HG02571 (cell line): Measurements from ENCODE around the gene ERICH2.
"Not testable (repeated sequence)": the region's sequence is repeated elsewhere in the genome, so short reads cannot be mapped to it uniquely, and the experiment has no call there.

Experiments used
- ATAC-seq: cut with Tn5 transposase; IDR thresholded peaks from one replicate; pipeline ENCODE4 v1.9.1; 2021; ENCODE audit warnings: mild to moderate bottlenecking, moderate library complexity; ENCODE audit not compliant: unreplicated experiment

Gene ERICH2, protein sequence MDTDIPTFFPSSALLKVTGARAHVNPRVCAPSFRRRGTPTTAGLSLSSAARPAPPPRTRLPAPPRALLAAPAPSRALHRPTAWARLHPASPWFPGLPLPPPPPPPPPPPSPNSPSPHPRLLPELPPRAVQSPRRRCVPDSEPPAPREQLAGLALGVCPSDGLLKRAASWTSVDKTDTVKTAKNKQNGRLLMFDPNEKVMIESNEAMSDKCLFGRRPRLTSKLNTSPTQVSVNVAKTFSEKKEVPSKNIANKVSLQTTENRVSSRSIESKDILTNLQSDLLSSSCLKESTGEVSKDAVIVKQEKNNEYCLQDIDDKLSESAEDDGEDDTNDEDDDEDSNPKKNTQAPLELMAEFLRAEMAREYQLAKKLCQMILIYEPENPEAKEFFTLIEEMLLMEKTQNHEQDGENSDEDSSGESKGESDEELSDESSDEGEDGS

DNA sequence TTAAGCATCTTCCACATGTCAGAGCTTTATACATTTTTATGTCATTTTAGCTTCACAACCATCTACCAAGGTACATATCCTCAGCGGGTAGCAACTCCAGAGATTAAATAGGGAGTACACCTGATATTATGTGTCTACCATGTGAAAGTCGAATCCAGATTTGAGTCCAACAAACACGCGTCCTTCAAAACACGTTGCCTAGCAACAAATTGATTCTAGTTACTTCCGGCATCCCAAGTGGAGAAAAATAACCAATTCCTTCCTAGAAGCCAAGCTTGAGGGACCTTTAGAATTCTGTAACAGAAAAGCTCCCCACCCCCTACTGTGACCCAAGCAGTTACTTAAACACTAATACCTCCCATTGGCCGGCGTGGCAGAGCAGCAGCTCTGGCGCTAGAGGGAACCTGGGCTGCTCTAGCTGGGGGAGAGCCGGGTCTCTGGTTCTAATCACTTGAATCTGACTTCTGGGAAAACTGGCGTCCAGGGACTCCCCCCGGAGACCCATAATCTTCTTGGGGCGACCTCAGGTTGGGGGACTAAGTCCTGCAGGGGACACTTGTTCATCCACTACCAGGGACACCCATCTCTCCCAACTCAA lies at the start of gene ERICH2:
TSS of gene ERICH2 (plus strand) at position 371 of the 598 bp plus-strand sequence. CDS start 304 bp downstream, outside the sequence.
- ATAC-seq, result peak; percentile 46

DNA sequence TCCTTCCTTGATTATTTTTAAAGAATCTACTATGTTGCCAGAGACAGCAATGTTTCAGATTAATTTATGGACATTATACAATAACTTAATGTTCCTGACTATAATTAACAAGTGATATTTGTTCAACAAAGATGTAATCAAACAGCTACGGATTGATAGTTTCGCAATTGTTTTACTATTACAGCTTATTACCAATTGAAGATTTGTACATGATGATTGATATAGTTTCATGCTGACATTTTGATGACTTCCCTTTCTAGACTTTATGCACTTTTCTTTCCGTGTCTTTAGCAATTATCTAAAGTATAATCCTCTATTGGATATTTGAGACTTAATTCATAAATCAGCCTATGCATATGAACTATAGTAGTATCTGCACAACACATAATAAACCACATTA lies 48.5 kb upstream of the ERICH2 start:
- ATAC-seq, result no peak

DNA sequence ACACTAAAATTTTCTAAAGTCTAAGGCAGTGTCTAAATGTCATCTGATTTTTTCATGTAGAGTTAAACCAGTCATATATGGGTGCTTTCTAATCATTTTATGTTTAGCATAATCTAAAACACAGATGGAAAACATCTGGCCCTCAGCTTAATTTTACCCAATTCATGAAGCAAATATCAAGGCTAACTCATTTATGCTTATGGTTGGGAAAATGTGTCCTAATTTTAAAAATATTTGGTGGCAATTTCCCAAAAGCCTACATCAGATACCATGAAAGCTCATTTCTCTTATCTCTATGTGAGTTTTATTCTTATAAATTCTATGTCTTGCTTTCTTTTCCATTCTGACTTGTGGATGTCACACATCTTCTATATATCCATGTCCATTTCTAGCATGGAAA lies 47.9 kb upstream of the ERICH2 start:
- ATAC-seq, result no peak

DNA sequence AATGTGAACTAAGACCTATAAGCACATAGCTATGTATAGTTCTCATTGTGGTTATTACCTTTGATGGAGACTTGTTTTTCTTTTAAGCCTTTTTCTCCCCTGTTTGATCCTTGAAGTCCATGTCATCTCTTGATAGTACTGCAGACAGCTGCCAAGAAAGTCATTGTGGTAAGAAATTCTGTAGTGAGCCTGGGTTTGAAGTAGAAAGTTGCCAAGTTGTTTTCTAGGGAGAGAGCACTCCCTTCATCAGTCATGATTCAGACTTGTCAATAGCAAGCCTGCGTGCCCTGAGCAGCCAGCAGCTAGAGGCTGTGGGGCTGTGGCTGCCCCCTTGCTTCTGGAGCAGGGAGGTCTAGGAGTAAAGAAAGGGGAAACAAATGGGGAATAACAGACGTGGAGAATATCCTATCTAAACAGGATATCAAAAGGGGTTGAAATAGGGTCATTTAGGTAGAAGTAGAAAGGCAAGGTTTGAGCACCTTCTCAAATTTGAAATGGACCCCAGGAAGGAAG lies 46.7 kb upstream of the ERICH2 start:
- no peak for ATAC-seq

DNA sequence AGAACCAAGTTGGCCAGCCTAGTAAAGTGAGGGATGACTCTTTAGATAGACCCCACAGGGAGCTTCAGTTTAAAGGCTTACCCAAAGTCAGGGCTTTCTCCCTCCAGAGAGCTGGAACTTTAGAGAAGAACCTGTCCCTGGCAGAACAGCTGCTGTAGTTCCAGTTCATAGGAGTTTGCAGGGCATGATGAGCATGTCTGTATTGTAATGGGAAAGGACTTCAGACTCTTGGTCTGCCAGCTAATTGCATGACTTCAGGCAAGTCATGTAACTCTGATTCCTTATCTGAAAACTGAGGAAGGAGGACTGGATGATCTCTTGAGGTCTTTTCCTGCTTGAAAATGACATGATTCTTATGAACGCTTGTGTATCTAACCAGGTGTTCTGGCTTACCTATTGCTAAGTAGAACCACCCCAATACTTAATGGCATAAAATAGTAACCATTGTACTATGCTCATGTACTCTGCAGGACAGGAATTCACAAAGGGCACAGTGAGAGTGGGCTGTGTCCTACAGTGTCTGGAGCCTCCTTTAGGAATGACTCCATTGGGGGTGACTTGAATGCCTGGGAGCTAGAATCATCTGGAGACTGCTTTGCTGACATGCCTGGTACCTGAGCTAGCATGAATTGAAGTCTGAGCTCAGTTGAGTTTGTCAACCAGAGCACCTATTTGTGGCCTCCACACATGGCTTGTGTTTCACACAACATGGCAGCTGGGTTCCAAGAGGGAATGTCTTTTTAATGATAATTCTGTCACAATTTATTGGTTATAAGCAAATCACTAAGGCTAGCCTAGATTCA lies 36.2 kb upstream of the ERICH2 start:
- ATAC-seq, result no peak

DNA sequence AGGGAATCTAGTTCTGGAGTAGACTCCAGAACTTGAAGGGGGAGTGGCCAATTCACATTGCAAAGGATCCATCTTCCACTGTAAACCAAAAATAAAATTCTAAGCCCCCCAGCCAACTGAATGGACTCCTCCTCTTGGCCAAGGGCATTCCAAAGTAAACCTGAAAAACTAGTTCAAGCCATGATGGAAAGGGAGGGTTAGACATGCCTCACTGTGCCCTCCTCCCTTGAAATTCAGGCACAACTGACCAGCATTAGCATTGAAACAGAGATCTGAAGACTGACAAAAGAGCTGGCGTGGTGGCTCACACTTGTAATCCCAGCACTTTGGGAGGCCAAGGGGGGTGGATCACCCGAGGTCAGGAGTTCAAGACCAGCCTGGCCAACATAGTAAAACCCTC lies 35.6 kb upstream of the ERICH2 start:
- not testable (repeated sequence) for ATAC-seq

DNA sequence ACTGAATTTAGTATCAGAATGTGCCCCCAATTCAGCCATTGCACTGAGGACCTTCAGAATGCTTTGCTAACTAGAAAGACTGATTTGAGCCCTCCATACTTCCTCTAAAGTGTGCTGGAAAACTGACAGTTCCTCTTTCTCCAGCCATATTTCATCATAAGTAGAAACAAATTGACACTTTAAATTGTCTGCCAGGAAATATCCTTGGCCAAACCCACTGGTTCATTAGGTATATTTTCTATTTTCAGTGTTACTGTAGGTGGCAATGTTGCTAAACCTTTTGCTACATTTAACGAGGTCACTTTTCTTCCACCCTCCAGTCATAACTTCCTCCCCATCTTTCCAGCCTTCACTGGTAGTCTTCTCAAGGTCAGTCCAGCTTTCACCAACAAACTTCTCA lies 33.5 kb upstream of the ERICH2 start:
- no peak for ATAC-seq

DNA sequence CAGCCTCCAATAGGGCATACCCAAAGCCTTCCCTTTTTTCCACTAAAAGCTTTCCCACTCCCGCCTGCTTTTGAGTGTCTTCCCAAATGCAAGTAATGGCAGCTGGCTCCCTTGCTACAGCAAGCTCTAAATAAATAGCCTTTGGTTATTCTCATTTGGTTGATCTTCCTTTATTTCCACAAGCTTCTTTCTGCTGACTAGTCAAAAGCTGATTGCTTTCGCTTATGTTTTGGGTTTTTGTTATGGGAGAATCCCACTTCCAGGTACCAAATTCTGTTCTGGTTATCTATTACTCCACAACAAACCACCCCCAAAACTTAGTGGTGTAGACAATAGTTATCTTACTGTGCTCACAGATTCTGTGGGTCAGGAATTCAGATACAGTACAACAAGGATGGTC lies 32.8 kb upstream of the ERICH2 start:
- ATAC-seq, result no peak

DNA sequence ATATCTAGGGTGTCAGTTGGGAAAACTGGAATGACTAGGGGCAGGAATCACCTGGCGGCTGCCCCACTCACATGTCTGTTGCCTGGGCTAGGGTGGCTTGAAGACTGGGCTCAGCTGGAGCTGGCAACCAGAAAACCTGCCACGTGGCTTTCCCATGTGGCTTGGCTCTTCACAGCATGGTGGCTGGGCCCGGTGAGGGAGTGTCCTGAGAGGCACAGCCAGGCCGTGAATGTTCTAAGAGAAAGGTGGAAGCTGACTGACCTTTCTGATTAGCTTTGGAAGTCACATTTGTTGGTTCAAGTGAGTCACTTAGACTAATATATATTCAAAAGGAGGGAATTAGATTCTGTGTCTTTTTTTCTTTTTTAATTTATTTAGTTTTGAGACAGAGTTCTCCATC lies 32.4 kb upstream of the ERICH2 start:
- no peak for ATAC-seq

DNA sequence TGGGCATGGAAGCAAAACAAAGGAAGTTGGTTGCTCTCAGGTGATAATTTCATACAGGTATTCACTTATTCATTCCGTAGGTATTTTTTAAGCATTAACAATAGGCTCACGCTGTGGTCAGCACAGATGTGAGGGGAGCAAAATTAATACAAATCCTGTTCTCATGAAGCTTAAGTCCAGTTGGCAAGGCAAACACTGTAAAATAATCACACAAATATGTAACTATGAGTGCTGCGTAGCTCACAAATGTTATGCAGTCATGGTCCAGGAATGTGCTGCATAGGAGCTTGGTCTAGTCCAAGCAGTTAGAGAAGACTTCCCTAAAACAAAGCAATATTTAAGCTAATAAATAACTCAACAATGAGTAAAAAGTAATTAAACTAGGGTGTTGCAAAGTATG lies 31.1 kb upstream of the ERICH2 start:
- ATAC-seq, result no peak

DNA sequence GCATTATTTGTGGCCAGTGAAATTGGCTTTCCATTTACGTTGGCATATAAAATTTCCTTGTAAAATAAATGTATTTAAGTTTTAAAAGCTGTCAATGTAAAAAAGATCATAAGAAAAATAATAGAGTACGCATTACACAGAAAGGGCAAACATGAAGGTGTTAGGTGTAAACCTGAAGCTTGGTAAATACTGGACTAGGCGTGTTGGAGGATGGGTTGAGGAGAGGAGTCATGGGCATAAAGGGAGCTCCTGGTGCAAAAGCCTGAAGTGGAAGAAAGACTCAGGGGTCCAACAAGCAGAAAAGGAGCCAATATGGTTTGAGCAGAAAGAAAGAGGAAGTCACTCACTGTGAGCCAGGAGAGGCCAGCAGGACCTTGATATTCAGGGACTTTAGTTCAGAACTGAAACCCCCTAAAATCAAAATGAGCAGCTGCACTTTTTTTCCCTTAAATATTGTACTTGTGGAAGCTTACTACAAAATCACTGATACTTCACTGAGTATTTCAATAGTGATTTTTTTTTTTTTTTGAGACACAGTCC lies 30.6 kb upstream of the ERICH2 start:
- no peak for ATAC-seq

DNA sequence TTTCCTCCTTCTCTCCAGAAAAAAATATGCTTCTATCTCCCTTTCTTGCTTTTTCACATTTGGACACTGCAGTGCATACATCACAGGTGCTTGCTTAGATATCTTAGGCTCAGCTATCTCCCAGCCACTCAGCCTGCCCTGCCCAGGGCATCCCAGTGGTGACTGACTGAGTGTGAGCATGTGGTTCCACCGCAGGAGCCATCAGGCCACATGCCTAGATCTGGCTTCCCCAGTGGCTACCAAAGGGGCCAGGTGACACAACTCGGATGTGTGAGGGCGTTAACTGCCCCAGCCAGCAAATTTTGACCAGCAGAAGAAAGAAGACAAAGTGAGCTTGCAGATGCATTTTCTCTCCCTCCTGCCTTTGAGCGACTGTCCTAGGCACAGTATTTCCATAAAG lies 29.5 kb upstream of the ERICH2 start:
- ATAC-seq, result no peak

DNA sequence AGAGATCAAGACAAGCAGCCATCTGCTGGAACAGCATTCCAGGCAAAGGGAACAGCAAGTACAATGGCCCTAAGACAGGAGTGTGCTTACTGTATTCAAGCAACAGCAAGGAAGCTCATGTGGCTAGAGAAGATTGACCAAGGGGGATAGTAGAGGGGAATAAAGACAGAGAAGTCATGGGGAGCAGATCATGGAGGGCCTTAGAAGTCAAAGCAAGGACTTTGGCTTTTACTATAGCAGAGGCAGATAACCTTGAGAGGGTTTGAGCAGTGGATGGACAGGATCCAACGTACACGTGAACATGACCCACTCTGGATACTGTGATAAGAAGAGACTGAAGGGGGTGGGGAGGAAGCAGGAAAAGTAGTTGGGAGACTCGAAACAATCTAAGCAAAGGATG lies 28.2 kb upstream of the ERICH2 start:
- ATAC-seq, result no peak

DNA sequence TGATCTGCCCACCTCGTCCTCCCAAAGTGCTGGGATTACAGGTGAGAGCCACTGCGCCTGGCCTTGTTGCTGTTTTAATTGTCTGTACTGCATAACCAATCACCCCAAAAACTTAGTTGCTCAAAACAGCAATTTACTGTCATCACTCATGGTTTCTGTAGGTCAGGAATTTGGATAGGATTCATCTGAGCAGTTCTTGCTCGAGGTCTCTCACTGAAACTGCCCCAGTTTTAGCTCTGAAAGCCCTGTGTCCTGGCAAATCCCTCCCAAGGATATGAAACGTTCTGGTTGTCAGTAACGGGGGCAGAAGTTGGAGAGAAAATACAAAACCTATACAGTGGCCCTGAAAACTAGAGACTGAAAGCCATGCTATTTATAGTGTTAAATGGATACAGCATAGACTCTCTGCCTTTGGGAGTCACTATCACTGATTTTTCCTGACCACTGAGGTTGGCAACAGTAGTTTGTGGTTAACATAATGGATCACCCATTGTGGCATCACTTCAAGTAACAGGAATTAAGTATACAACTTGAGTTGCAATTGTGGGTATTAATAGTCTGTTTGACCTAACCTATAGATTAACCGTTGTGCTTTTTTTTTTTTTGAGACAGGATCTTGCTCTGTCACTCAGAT lies 27.2 kb upstream of the ERICH2 start:
- no peak for ATAC-seq

DNA sequence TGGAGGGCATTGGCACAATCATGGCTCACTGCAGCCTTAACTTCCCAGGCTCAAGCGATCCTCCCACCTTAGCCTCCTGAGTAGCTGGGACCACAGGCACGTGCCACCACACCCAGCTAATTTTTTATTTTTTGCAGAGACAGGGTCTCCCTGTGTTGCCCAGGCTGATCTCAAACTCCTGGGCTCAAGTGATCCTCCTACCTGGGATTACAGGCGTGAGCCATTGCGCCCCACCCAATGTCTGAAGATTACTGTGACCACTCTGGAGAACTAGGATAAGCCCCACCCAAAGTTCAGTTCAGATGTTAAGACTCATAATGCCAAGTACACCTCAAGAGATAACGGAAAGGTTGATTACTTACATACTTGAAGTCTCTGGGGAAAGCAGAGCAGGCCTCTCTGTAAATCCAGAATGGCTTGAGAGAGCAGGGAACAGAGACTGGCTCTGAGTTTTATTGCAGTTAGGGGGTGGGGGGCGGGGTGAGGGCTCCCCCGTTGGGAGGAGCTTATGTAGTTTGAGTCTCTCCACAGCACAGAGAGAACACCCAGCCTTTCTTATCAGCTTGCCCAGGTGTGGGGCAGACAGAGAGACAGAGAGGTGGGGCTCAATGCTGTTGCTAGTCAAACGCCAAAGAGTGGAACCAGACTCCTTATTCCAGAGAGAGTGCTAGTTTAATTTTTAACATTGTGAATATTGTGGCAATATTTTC lies 26.5 kb upstream of the ERICH2 start:
- no peak for ATAC-seq

DNA sequence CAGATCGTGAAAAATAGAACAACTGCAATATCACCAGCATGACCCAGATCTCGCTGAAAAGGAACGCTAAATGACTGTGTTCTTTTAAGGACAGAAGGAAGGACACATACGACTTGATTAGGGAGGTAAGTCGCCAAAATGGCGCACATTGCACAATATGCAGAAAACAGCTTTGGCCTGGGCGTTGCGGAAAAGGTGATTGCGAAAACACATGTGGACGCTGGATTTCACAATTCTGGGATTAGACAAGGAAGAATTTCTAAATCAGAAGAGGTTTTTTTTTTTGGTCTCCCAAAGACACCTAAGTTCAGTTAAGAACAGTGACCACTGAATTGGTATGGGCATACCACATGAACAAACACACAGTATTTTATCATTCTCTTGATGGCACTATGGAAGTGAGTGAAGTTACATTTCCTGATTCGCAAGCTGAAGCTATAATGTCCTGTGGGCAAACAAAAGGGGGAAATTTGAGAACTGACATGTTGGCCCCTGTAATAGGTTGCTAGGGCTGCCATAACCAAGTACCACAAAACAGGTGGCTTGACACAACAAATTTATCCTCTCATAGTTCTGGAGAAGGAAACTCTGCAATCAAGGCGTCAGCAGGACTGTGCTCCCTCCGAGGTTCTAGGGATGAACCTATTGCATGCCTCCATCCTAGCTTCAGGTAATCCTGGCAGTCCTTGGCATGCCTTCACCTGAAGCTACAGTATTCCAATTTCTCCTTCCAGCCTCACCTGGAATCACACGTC lies 25.8 kb upstream of the ERICH2 start:
- ATAC-seq, result no peak

DNA sequence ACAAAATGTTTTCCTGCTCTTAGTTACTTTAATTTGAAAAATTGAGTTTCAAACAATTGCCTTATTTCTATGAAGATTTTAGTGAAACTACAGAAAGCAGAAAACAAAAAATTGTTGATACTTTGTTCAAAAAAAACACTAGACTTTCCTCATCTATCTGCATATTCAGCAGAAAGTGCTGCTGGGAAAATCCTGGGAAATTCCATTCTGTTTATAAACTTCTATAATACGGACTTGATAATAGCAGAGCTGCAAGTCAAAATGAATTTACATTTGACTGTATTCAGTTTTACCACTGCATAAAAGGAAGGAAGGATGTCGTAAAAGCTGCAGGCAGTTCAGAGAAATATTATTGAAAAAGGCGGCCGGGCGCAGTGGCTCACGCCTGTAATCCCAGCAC lies 24.9 kb upstream of the ERICH2 start:
- ATAC-seq, result no peak

DNA sequence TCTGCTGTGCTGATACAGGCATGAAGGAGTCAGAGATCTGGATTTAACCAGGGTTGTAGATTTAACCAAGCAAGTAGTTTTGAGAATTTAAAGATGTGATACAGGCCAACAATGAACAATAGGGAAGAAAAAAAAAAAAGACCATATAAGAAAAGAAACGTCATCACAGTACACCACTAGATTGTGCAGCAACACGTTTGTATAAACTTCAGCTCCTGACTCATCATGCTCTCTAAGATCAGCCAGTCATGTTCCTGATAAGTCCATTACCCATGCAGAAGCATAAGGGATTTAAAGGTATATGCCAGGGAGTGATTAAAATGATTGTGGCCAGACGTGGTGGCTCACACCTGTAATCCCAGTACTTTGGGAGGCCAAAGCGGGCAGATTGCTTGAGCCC lies 22.3 kb upstream of the ERICH2 start:
- ATAC-seq, result no peak

DNA sequence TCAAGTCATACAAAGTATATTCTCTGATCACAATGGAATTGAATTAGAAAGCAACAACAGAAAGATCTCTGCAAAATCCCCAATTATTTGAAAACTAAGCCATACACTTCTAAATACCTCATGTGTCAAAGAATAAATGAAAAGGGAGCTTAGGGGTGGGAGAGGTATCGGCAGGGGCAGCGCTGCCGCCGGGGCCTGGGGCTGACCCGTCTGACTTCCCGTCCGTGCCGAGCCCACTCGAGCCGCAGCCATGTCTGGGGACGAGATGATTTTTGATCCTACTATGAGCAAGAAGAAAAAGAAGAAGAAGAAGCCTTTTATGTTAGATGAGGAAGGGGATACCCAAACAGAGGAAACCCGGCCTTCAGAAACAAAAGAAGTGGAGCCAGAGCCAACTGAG lies 18.6 kb upstream of the ERICH2 start:
- not testable (repeated sequence) for ATAC-seq
